ENCODE results near the gene ETS2. TPM values are rescaled to one million over a fixed set of nuclear protein-coding genes. Genes with fewer than 3 reads are reported as not detected.

ETS2 gene
- total and polyA plus RNA-seq, 2 of the 4 experiments (the other 2 are of a cell fraction): 21.3 to 21.7 TPM

DNA sequence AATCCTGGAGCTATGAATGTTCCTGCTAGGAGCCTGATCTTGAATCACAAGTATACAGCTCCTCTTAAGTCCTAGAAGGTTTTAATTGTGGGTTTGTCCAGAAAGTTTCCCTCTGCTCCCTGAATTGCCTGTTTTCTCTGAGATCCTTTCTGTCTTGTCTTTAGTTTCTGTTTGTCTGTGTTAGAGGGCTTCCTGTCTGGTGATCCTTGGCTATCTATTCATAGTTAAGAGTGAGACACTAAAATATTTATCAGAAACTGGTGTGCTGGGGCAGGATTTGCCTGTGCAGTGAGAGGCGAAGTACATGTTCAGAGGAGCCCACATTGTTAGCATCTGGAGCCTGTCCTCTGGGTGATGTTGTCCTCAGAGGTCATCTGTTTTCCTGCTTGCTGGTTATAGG is 45.4 kb downstream of the ETS2 start:
- Histone ChIP-seq H4K5ac (ENCODE audit: low read depth, low read length) (peak overlapping the region; percentile 17; the same call in 1 of the 2 replicates), H3K18ac (ENCODE audit: low read depth, low read length) (peak overlapping the region; percentile 39; the same call in 1 of the 2 replicates), H3K9me3 (ENCODE audit: control insufficient read depth, insufficient read depth, low read length) (peaks cover 6% of the 10 kb centered on the region), H4K20me1 (ENCODE audit: insufficient read depth, low read length) (no peaks in the 10 kb centered on the region), H3K56ac (ENCODE audit: extremely low read depth, insufficient read depth, low read length) (no peak overlapping the region), H2BK15ac (ENCODE audit: low read depth, low read length) (no peak overlapping the region), H2AK5ac (ENCODE audit: low read depth, low read length) (no peak overlapping the region), H2BK120ac (ENCODE audit: low read depth, low read length) (no peak overlapping the region), H3K4me3 (ENCODE audit: insufficient read depth, low read depth, low read length) (no peak overlapping the region), H3K4me2 (ENCODE audit: low read depth, low read length) (no peak overlapping the region), H3K4ac (ENCODE audit: low read depth, low read length) (no peak overlapping the region), H3K9ac (ENCODE audit: low read depth, low read length) (no peak overlapping the region), H3K27me3 (ENCODE audit: control insufficient read depth, insufficient read depth, low read length) (no peaks in the 10 kb centered on the region), H4K91ac (ENCODE audit: insufficient read depth, low read depth, low read length) (no peak overlapping the region), H3K36me3 (ENCODE audit: control insufficient read depth, insufficient read depth, low read length) (no peaks in the 10 kb centered on the region), H3K14ac (replicated peaks; ENCODE audit: low read depth, low read length) (no peak overlapping the region), H2BK20ac (ENCODE audit: low read depth, low read length) (no peak overlapping the region), H4K8ac (ENCODE audit: low read depth in 2 of 2, low read length in 2 of 2) (no peak overlapping the region), H2AK9ac (replicated peaks; ENCODE audit: low read depth, low read length, poor library complexity) (no peak overlapping the region), H2BK5ac (ENCODE audit: low read depth, low read length, poor library complexity, severe bottlenecking) (no peak overlapping the region), H3K27ac (ENCODE audit: insufficient read depth, low read length) (no peak overlapping the region), H3K4me1 (ENCODE audit: control insufficient read depth, insufficient read depth, low read length) (peaks cover 2% of the 10 kb centered on the region; the same call in 1 of the 2 replicates), H3K23ac (ENCODE audit: low read depth, low read length) (no peak overlapping the region), H3K79me1 (ENCODE audit: low read depth in 1 of 2, low read length in 2 of 2) (no peaks in the 10 kb centered on the region), H2AFZ (replicated peaks; ENCODE audit: low read length, poor library complexity) (no peak overlapping the region), H3K9me1 (ENCODE audit: insufficient read depth, low read length) (peaks cover 9% of the 10 kb centered on the region)
- dilution Hi-C loops (cut with HindIII; ENCODE audit: low sequenced_read_pairs, unreplicated experiment): no loop called here
- intact Hi-C loops (cut with micrococcal nuclease): no loop called here
- in situ Hi-C loops (cut with MboI; ENCODE audit: low sequenced_read_pairs): no loop called here
- TF ChIP-seq BHLHE40 (IDR thresholded peaks at IDR 0.05; ENCODE audit: low read depth, low read length) (no peak), POLR2A (IDR thresholded peaks at IDR 0.05; ENCODE audit: low read depth, low read length) (no peak), MAFK (IDR thresholded peaks at IDR 0.05; ENCODE audit: low read depth, low read length) (no peak), CHD1 (IDR thresholded peaks at IDR 0.05; ENCODE audit: low read depth, low read length) (no peak), RCOR1 (IDR thresholded peaks at IDR 0.05; ENCODE audit: insufficient replicate concordance, low read length) (no peak), FOS (IDR thresholded peaks at IDR 0.05; ENCODE audit: low read depth, low read length) (no peak), RAD21 (IDR thresholded peaks at IDR 0.05; ENCODE audit: low read length) (no peak), NFE2L2 (IDR thresholded peaks at IDR 0.05; ENCODE audit: low read depth, low read length) (no peak), RFX5 (IDR thresholded peaks at IDR 0.05; ENCODE audit: low read depth, low read length) (no peak), MXI1 (IDR thresholded peaks at IDR 0.05; ENCODE audit: borderline replicate concordance, low read depth, low read length) (no peak), MAZ (IDR thresholded peaks at IDR 0.05; ENCODE audit: borderline replicate concordance, low read depth, low read length) (no peak), SMC3 (IDR thresholded peaks at IDR 0.05; ENCODE audit: low read depth, low read length) (no peak), CEBPB (IDR thresholded peaks at IDR 0.05; ENCODE audit: low read depth, low read length) (no peak)
- TF ChIP-seq, protein P1, sequence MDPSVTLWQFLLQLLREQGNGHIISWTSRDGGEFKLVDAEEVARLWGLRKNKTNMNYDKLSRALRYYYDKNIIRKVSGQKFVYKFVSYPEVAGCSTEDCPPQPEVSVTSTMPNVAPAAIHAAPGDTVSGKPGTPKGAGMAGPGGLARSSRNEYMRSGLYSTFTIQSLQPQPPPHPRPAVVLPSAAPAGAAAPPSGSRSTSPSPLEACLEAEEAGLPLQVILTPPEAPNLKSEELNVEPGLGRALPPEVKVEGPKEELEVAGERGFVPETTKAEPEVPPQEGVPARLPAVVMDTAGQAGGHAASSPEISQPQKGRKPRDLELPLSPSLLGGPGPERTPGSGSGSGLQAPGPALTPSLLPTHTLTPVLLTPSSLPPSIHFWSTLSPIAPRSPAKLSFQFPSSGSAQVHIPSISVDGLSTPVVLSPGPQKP (IDR thresholded peaks at IDR 0.05; ENCODE audit: borderline replicate concordance, low read depth, low read length): no peak
- TF ChIP-seq, protein P2, sequence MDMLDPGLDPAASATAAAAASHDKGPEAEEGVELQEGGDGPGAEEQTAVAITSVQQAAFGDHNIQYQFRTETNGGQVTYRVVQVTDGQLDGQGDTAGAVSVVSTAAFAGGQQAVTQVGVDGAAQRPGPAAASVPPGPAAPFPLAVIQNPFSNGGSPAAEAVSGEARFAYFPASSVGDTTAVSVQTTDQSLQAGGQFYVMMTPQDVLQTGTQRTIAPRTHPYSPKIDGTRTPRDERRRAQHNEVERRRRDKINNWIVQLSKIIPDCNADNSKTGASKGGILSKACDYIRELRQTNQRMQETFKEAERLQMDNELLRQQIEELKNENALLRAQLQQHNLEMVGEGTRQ (IDR thresholded peaks at IDR 0.05; ENCODE audit: low read depth, low read length): no peak
- TF ChIP-seq, protein P3, sequence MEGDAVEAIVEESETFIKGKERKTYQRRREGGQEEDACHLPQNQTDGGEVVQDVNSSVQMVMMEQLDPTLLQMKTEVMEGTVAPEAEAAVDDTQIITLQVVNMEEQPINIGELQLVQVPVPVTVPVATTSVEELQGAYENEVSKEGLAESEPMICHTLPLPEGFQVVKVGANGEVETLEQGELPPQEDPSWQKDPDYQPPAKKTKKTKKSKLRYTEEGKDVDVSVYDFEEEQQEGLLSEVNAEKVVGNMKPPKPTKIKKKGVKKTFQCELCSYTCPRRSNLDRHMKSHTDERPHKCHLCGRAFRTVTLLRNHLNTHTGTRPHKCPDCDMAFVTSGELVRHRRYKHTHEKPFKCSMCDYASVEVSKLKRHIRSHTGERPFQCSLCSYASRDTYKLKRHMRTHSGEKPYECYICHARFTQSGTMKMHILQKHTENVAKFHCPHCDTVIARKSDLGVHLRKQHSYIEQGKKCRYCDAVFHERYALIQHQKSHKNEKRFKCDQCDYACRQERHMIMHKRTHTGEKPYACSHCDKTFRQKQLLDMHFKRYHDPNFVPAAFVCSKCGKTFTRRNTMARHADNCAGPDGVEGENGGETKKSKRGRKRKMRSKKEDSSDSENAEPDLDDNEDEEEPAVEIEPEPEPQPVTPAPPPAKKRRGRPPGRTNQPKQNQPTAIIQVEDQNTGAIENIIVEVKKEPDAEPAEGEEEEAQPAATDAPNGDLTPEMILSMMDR (conservative IDR thresholded peaks at IDR 0.05; ENCODE audit: low read depth, low read length): no peak
- CTCF ChIA-PET: no interaction called here
- WGBS, 2 experiments (ENCODE audit: extremely low coverage in 2 of 2, insufficient read length in 1 of 2): no CpG with 5 or more reads among the region's 1 CpG
- POLR2A ChIA-PET (ENCODE audit: unreplicated experiment): no interaction called here
- no peak for DNase-seq
- ATAC-seq (ENCODE audit: low read depth): no peak
- BruUV-seq (replicated peaks): no TSS peak

Data from IMR-90 (cell line).